HCT116 (cell line): ENCODE results near the gene BLOC1S6.

ENCODE experiments used
- ATF3 ChIP-seq: IDR thresholded peaks from 2 replicates; pipeline ENCODE4 v1.6.1; 2012
- CEBPB ChIP-seq: IDR thresholded peaks from 2 replicates; pipeline ENCODE4 v1.6.1; 2012; ENCODE audit warnings: low read depth
- CTCF ChIP-seq, 3 experiments: fragments of 200-600 bp in 1 of 3; sonication (generic) in 1 of 3; IDR thresholded peaks in 2 of 3; conservative IDR thresholded peaks in 1 of 3; 2 replicates each; pipeline ENCODE4 v1.5.1; 2012 to 2017; ENCODE audit warnings: low read depth in 2 of 3, low read length in 2 of 3, antibody characterized with exemption in 1 of 3, borderline replicate concordance in 1 of 3, control low read depth in 1 of 3, mild to moderate bottlenecking in 1 of 3, mixed read lengths in 1 of 3, mixed run types in 1 of 3, moderate library complexity in 1 of 3; ENCODE audit not compliant: insufficient read depth in 1 of 3
- ELF1 ChIP-seq: IDR thresholded peaks from 2 replicates; pipeline ENCODE4 v1.6.1; 2012; ENCODE audit warnings: low read depth, borderline replicate concordance
- EZH2 ChIP-seq: fragments of 200-600 bp; sonication (generic); IDR thresholded peaks from 2 replicates; pipeline ENCODE4 v1.6.1; 2017; ENCODE audit warnings: antibody characterized with exemption, mixed run types
- EZH2phosphoT487 ChIP-seq: fragments of 200-600 bp; IDR thresholded peaks from 2 replicates; pipeline ENCODE4 v1.6.1; 2018; ENCODE audit warnings: antibody characterized with exemption, borderline replicate concordance
- POLR2A ChIP-seq: IDR thresholded peaks from 2 replicates; pipeline ENCODE4 v1.7.0; 2011; ENCODE audit warnings: borderline replicate concordance; ENCODE audit not compliant: insufficient read depth, insufficient read length; ENCODE audit errors: extremely low read depth
- POLR2AphosphoS5 ChIP-seq: IDR thresholded peaks from 2 replicates; pipeline ENCODE4 v1.6.1; 2011; ENCODE audit warnings: mild to moderate bottlenecking, low read depth, low read length, moderate library complexity
- RAD21 ChIP-seq: IDR thresholded peaks from 2 replicates; pipeline ENCODE4 v1.6.1; 2012; ENCODE audit warnings: low read depth, mild to moderate bottlenecking
- REST ChIP-seq: IDR thresholded peaks from 2 replicates; pipeline ENCODE4 v1.6.1; 2012; ENCODE audit warnings: low read depth
- SIN3A ChIP-seq: IDR thresholded peaks from 2 replicates; pipeline ENCODE4 v1.6.1; 2012; ENCODE audit warnings: low read depth
- SP1 ChIP-seq: IDR thresholded peaks from 2 replicates; pipeline ENCODE4 v1.6.1; 2012; ENCODE audit warnings: low read depth
- YY1 ChIP-seq: IDR thresholded peaks from 2 replicates; pipeline ENCODE4 v1.6.1; 2011; ENCODE audit warnings: low read length, low read depth, moderate library complexity, mild to moderate bottlenecking; ENCODE audit not compliant: insufficient replicate concordance; ENCODE audit errors: extremely low read depth
- ZNF274 ChIP-seq: fragments of 200-500 bp; sonication (Bioruptor generic); IDR thresholded peaks from 2 replicates; pipeline ENCODE4 v1.6.1; 2014; ENCODE audit warnings: mild to moderate bottlenecking, low read depth, low read length, inconsistent platforms

GRCh38 chr15:45594319-45594718 lies 7.1 kb downstream of the BLOC1S6 start:
- TF ChIP-seq POLR2AphosphoS5 (no peak), CTCF (IDR thresholded peaks at IDR 0.05 in 2 of 3, conservative IDR thresholded peaks at IDR 0.05 in 1 of 3; ENCODE audit: borderline replicate concordance in 1 of 3, insufficient read depth in 1 of 3, low read depth in 2 of 3, low read length in 2 of 3) (no peak), YY1 (no peak), CEBPB (no peak), RAD21 (no peak), ATF3 (no peak), REST (no peak), POLR2A (no peak), SIN3A (no peak), ZNF274 (no peak), EZH2 (no peak), SP1 (no peak), ELF1 (no peak), EZH2phosphoT487 (no peak)
